Bone marrow (tissue), 2 donors: Measurements from ENCODE around the gene ABTB1.

ENCODE experiments used
- DNase-seq, 2 donors: peaks; one replicate each; lab custom pipeline; 2025; lab: John Stamatoyannopoulos, UW

ABTB1 gene

DNA sequence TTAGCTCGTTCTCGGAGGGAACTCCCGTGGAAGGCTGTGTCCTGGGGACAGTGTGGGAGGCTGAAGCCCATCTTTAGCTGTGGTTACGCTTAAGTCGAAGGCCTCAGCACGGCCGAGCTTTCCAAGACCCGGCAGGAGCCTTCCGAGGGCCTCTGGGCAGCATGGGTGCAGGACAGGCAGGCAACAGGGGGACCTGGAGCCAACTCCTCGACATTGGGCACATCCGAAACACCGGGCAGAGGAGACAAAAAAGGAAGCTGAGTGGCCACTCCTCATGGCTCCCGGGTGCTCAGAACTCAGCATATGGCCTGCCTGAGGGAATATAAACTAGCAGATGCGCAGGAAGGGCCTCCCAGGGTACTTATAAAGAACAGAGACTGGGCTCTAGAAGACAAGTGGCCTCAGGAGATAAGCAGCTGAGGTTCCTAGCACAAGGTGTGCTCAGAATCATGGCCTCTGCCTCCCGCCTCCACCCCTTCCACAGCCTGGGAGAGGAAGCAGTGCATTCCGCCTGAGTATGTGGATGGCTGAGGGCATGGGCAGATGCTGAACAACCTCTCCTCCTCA lies 34.1 kb downstream of the ABTB1 start:
- no peak for DNase-seq

DNA sequence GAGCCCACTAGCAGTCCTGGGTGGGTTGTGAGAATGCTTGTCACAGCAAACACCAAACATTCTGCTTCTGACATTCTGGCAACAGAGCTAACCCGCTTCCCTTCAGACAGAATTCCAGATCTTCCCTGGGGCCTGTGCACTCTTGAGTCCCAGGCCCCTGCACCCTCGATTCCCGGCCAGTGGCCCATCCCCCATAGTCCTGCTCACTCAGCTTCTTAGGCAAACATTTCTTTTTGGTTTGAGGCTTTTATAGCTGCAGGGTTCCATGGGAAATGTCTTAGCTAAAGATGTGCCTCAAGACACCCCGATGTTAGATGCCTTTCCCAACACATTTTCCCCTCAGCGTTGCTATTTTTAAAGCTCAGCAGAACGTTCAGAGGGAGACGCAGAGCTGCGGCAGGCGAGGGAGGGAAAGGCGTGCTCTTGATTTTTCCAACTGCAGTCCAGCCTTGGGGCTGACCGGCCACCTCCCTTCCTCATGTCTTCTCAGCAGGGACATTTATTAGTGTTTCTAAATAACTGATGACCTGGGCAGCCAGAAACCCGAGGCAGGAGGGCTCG lies 35.2 kb downstream of the ABTB1 start:
- no peak for DNase-seq

DNA sequence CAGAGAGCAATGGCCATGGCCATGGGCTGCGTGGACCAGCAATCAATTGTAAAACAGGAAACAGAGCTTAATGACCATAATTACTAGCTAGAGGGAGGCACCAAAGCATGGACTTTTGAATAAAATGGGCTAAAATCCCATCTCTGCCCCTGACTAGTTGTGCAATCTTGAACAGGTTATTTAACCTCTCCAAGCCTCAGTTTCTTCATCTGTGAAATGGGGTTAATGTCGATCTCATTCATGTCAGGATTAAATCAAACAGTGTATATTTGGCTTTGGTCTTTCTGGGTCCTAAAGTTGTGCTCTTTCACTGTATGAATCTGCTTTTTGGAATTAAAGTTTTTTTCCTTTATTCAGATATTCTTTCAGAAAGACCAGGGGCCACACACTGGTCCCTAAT lies 36.1 kb downstream of the ABTB1 start:
- DNase-seq = no peak

DNA sequence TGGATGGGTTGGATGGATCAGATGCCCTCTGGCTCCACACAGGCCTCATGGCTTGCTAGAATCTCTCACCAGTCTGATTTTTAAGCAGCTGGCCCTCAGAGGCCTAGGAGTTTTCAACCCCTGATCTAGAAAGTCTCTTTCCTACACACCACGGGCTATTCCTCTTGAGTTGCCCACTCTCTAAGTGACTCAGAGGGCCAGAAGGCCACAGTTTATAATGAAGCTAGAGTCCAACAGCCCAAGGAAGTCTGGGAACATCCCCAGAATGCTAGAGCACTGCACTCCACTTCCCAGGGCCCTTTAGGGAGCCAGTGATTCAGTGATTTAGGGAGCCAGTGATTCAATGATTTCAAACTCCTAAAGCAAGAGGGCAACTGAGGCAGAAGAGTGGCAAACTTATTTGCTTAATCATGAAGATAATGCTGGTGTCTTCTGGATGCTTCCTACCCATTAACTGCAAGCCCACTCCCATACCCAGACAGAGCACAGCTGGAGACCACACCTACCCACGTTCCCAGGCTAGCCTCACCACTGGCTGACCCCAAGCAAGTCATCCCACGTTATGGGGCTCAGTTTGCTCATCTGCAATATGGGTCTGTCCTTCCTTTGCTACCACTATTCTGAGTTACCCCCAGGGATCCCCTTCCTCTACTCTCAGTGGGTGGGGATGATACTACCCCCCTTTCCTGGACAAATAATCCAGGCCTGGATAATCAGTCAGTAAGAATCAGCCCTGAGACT lies 36.7 kb downstream of the ABTB1 start:
- no peak for DNase-seq

DNA sequence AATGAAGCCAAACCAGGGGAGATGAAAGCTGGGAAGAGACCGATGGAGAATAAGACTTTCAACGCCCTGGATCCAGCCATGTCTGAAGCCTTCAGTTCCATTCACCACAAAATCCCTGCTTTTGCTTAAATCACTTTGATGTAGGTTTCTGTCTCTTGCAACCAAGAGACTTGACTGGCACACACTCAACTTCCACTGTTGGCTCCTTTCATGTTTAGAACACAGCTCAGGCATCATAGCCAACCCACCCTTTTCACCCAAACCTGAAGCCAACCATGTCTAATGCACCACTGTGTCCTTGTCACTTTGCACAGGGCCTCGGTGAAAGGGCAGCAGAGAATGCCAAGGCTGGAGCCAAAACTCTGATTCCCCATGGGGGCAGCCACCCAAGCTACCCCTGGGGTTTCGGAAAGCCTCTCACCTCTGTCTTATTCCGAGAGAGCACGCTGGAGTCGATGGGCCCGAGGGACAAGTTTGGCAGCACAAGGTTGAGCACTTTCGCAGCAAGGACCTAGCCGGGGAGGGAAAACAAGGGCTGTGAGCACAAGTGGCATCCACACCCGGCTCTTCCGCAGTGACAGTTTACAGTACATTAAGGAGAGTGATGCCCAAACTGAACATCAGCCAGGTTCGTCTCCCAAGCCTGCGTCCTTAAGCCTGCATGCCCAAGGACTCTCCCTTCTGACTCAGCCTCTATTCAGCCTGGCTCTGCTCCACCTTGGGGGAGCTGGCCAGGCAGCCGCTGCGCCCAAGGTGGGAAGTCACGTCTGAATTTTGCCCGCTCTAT lies 37.6 kb downstream of the ABTB1 start:
- DNase-seq = no peak

DNA sequence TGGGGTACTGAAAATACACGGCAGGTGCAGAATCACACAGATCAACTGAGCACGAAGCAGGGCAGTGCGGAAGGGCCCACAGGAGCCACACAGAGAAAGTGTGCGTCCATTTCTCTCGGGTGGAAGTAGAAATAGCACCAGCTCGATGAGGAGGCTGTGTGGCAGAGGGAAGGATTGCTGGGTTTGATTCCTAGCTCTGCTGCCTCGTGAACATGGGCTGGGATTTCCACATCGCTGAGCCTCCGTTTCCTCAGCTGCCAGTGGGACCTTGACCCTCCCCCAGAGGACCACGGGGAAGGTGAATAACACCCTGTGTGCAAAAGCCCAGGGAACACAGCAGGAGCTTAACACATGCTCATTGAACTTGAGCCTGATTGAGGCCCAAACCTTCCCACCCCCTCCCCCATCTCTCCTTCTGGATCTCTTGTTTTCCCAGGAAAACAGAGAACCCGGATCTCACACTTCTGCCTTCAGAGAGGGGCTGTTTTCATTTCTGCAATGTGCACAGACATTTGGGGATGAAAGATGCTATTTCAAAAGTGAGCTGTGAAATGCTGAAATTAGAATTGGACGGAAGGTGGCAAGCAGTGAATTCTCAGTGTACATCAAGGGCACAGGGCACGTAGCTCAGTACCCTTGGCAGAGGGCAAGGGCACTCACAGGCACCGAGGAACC lies 38.4 kb downstream of the ABTB1 start:
- DNase-seq = no peak

DNA sequence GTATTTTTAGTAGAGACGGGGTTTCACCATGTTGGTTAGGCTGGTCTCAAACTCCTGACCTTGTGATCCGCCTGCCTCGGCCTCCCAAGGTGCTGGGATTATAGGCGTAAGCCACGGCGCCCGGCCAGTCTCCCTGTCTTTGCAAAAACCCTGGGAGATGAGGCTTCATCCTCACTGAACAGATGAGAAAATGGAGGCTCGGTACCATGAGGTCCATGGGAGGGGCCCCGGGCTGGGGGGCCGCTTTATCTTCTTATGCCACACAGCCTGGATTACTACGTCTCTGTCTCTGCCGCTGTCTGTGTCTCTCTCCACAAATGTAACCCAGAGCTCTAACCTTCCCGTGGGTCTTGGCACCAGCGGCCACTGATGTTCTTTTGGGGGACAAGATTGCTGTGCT lies 39.1 kb downstream of the ABTB1 start:
- DNase-seq = no peak

DNA sequence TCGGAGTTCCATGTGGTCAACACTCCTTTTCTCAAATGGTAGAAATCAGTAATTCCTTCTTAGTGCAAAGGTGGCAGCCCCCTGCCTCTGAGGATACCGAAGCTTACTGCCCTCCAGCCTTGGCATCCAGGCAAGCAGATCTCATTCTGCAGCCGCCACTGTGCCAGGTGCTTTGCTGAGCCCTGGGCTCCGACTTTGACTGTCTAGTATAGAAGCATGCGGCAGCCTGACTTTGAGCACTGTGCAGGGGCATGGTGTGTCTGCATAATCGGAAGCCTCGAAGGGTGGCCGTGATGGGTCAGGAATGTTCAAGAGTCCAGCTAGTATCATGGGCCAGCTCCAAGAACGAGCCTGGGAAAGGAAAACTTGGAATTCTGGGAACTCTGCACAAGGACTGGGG lies 39.7 kb downstream of the ABTB1 start:
- DNase-seq = no peak

DNA sequence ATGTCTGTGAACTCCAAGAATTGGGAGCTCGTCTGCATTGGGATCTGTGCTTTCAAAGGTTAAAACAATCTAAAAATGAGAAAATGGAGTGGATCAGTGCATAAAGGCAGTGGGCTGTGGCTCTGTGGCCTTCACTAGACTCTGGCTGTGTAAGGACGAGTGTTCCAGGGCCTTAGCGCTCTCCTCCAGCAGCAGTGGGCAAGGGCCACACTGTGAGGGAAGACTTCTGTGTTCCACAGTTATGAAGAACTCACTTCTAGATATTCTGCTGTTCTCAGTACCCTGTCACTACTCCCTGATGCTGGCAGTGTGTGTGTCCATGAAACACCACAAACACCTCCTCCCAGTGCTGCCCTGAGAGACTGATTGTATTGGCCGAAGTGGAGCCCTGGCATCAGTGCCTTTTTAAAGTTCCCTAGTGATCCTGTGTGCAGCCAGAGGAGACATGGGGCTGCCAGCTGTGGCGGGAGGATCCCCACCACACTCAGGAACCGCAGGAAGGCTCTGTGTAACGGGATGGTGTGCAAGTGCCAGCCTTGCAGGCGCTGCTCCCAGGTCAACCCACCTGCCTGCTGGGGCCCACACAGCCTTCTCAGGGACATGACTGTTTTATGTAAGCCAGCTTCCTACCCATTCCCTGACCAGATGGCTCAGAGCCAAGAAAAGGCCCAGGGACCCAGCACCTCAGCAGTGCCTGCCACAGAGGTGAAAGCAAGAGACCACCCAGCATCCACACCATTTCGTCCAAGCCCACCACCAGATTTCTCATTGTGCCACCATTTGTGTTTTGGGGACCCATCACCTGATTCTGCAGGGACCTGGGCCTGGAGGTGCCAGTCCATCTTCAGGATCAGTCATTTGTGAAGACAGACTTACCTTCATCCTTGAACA lies 40.4 kb downstream of the ABTB1 start:
- DNase-seq = no peak

DNA sequence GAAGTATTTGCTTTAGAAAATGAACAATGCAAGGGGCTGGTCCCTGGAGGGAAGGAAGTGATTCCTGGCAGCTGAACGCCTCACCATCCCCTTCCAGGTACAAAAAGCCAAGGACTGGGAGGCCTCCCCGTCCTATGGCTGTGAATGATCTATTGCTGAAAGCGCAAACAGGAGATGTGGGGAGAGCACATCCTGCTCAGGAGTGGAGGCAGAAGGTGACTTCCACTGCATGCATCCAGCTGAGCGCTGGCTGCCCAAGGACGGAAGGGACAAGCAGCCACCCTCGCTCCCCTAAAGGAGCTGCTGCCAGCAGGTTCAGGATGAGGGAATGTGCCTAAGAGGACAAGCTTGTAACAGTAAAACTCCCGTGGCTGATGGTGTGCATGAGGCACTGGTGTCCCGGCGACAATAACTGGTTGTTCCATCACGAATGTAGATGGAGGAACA lies 41.4 kb downstream of the ABTB1 start:
- no peak for DNase-seq

DNA sequence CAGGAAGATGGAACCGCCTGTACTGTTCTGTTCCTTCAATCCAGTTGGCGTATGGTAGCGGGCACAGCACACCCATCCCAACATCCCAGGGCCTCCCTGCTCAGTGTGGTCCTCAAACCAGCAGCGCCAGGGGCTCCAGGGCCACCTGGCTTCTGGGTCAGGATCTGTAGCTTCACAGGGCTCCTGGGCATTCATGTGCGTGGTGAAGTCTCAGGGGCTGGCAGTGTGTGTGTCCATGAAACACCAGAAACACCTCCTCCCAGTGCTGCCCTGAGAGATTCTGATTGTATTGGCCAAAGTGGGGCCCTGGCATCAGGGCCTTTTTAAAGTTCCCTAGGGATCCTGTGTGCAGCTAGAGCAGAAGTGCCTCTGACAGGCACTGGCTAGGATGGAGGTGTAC lies 42.1 kb downstream of the ABTB1 start:
- no peak for DNase-seq

DNA sequence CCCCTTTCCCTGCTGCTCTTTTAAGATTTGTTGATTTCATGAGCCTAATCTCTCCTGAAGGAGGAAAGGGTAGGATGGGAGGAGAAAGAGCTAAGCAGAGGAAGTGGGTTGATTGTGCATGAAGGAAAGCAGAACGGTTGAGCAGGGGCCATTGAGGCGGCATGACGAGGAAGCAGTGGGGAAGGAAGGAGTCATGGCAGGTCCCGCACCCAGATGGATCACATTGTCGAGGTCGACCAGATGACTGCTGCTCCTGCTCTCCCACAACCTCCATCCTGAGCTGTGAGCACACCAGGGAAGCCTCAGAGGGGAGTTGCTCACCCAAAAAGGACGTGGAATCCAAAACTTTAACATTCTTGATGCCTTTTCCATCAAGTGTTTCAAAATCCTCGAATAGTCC lies 42.8 kb downstream of the ABTB1 start:
- DNase-seq = no peak

DNA sequence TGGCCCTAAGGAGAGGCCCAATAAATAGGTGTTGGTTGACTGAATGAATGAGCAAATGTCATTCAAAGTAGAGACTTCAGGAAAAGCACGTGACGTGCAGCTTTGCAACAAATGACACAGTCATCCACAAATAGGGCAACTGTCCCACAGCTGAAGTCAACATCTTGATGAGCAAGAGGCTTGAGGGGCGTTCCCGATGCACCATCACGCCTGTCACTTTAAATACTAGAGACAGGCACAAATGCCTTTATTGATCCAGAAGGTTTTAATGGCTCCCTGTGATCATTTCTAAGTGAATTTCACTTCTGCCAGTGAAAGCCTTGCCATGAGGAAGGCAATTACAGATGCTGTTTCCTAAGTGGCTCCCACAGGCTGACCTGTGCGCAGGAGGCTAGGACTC lies 43.6 kb downstream of the ABTB1 start:
- no peak for DNase-seq

DNA sequence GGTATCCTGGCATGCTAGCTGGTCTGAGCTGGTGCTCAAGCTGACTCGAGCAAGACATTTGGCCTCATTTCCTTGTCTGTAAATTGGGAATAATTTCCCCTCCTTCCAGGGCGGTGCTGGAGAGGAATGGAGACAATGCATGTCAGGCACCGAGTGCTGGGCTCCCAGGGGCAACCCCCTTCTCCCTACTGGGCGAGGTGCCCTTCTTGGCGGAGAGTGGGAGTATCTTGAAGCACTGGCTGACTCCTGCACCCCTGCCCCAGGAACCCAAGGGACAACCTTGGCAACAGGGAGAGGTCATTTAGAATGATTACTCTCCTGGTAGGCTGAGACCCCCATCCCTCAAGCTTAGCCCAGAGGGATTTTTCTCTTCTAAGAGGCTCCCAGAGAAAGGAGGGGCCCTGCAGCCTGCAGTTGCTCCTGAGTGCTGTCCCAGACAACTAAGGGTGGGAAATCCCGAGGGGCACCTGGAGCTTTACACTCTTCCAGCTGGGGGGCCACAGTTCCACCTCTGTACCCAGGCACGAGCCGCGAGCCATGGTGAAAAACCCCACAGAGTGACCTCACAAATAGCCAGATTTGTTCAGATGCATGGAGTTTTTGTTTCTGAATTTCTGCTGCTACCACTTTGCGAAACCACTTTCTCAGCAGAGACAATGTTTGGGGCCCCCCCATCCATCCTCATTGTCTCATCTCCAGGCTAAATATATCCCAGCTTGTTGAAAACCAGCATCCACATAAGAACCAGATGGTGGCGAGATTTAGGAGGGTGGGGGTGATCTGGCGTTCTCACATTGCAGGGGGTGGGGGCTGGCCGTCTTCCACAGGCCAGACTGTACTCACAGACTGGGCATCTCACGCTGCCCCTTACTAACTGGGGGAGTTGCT lies 44.8 kb downstream of the ABTB1 start:
- no peak for DNase-seq

DNA sequence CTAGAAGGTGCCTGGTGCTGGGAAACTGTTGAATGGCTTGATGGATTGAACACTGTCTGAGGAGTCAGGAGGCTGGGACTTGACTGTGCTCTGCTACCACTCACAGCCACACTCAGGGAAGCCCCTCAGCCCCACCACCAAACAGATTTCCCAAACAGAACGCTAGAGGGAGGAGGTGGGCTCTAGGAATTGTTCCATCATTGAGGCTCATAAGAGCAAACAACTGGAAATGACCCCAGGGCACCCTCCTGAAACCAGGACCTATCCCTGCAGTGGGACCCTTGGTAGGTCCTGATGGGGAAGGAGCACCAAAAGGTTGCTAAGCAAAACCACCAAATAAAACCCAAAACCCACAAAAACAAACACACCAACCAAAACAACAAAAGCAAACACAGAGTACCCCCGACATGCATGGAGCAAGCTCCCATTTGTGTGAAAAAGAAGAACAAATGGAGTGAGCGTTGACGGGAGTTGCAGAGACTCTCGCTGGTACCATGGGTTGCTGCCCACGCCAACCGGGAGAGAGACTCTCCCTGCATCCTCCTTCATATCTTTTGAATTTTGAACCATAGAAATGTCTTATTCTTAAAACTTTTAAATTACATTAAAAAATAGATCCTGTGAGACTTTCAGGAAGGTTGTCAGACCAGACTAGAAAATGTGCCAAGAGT lies 45.6 kb downstream of the ABTB1 start:
- no peak for DNase-seq

DNA sequence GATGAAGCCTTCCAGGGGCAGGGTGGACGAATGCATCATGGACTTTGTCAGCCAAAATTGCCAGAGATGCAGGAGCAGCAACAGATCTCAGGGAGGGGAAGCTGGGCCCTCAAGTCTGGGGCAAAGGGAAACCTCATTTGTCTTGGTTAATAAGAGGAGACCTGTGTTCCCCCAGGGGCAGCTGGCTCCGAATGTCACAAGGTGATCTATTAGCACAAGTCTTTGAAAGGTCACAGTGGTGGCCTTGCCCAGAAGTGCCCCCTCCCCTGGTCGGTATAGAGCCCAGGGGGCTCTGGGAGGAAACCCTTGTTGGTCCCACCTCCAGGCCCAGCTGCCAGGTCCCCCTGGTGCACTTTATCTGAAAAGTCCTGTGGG lies 46.2 kb downstream of the ABTB1 start:
- no peak for DNase-seq

DNA sequence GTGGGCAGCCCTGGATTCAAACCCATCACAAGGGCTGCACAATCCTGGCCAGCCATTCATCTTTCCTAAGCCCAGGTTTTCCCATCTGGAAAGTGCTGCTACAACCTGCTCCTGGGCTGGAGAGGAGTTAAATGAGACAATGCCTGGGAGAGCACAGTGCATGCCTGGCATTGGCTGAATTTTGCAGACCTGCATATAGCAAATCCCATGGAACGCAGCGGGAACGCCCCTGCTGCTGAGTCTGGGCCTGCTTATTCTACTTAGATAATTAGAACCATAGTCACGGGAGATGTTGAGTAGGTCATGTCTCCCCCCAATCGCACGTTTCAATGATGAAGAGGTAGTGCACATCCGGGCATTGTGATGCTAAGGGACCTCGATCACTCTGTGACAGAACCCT lies 46.6 kb downstream of the ABTB1 start:
- DNase-seq = no peak

DNA sequence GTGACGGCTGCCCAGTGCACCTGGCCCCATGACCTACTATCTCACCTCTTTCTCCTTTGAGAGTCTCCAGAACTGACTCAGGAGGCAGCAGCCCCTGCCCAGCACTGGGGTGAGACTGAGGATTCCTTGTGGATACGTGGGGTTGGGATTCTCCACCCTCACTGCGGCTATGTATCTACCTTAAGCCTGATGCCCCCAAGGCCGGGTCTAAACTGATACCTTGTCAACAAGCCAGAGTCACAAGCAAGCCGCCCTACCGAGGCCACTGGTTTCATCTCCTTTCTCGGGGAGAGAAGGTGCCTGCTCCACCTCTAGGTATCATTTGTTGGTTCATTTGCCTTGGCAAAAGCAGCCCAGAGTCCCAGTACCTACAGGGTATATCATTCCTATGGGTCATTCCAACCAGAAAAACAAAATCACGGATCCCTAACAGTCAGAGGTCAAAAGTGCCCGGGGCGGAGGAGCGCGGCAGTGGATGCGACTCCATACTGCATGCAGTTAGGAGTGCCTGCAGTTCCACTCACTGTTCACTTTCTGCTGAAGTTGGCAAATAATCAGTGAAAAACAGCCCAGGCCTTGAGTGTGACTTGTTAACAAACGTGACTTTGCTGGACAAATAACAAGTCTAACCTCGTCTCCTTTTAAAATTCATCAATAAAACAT lies 47.5 kb downstream of the ABTB1 start:
- DNase-seq = no peak
